Psoas muscle (tissue), 8 donors: ENCODE measurements around the gene TMC7. TPM values are rescaled to one million over a fixed set of nuclear protein-coding genes. Genes with fewer than 3 reads are reported as not detected.
"Not testable (repeated sequence)": the region's sequence is repeated elsewhere in the genome, so short reads cannot be mapped to it uniquely, and the experiment has no call there.

Experiments
- ATAC-seq, 4 donors: fragments of 200-7000 bp; cut with Tn5 transposase; one replicate each; pipeline ENCODE4 v1.9.1; 2020; ENCODE audit warnings: moderate library complexity in 3 of 4, mild to moderate bottlenecking in 2 of 4
- DNase-seq, 2 donors: peaks; one replicate each; pipeline ENCODE4 v3.0.0-alpha.2; 2020
- H3K27ac ChIP-seq: fragments of 200-600 bp; one replicate; pipeline ENCODE4 v1.8.0; 2022
- H3K27me3 ChIP-seq, 3 donors: fragments of 200-600 bp in 1 of 3; one replicate each; pipeline versions ENCODE4 v1.6.1 to v1.8.0; 2013 to 2022; ENCODE audit warnings: low read length in 2 of 3, mild to moderate bottlenecking in 2 of 3, moderate library complexity in 1 of 3; ENCODE audit not compliant: insufficient read depth in 3 of 3
- H3K36me3 ChIP-seq, 2 donors: fragments of 200-600 bp in 1 of 2; one replicate each; pipeline versions ENCODE4 v1.6.1 to v1.8.0; 2013 to 2022; ENCODE audit warnings: low read depth in 1 of 2, mild to moderate bottlenecking in 1 of 2, moderate library complexity in 1 of 2; ENCODE audit not compliant: insufficient read depth in 1 of 2
- H3K4me1 ChIP-seq: fragments of 200-600 bp; one replicate; pipeline ENCODE4 v1.8.0; 2022
- H3K4me3 ChIP-seq: fragments of 200-600 bp; one replicate; pipeline ENCODE4 v1.8.0; 2022; ENCODE audit warnings: mild to moderate bottlenecking
- H3K9me3 ChIP-seq: fragments of 200-600 bp; one replicate; pipeline ENCODE4 v1.8.0; 2022
- WGBS, 3 donors: extraction: QIAGEN DNeasy Blood & Tissue Kit; methylation state at CpG; one replicate each; pipeline versions ENCODE4 v1.1.6 to v1.1.7; 2013; 5-methylcytosine and 5-hydroxymethylcytosine counted together
- intact Hi-C, 2 donors: fragments of 100-400 bp; cut with DNase I; formaldehyde crosslinking; loops; one replicate each; pipeline versions ENCODE4 v1.11.0 to v1.14.2; 2022
- polyA plus RNA-seq, 3 donors: library from polyadenylated mRNA; stranded (reverse); fragments of 200-250 nt; gene quantifications; one replicate each; pipeline ENCODE4 v1.2.3, GENCODE V29; 2013
- total RNA-seq, 4 donors: library from RNA; stranded (reverse); fragmentation: NEBNext Ultra II Directional in 2 of 4; extraction: Animal tissue kit (Norgen Biotek cat#: 25700) in 2 of 4; gene quantifications; one replicate each; pipeline versions ENCODE4 v1.2.1 to v1.2.4, GENCODE V29; 2021 to 2023
- TF ChIP-seq, protein P1 (sequence below): fragments of 200-600 bp; IDR thresholded peaks from one replicate; pipeline ENCODE4 v1.8.0; 2022; ENCODE audit warnings: antibody characterized with exemption
- donor health status: healthy with polysubstance abuse.
- donor health status: DM: no; HTN: no; CAD: no; lungs with moderate emphysema.
- donor health status: Bipolar disorder and iron deficiency.
- donor health status: healthy.
- donor health status: DM: yes; HTN: yes; CAD: no.
- donor health status: DM: no; HTN: no; CAD: no.
- donor health status: DM: no; HTN: no; CAD: no.
- donor health status: DM: yes; HTN: yes; CAD: no.

TMC7 gene
- total and polyA plus RNA-seq, 7 donors, result 0.32 to 1.8 (median 0.60) TPM

DNA sequence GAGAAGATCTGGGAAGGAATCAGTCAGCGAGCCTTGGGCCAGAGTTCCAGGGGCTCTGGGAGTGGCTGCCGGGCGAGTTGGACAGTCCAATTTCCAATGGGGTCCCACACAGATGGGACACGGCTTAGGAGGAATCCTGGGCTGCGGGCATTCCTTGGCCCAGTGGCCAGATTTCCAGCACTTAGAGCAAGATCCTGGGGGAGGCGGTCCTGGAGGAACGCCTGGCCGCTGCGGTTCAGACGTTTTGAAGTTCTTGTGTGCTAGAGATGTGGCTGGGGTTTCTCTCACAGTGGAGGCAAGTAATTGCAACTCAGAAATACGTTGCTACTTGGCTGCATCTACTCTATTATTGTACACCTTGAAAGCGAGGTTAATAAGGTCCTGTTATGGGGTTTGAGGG, 11.7 kb downstream of the TMC7 start:
- ATAC-seq, DNase-seq, H3K27ac ChIP-seq, H3K27me3 ChIP-seq, H3K36me3 ChIP-seq, H3K4me3 ChIP-seq, H3K4me1 ChIP-seq, H3K9me3 ChIP-seq, intact Hi-C loops: not testable (repeated sequence)
- WGBS, 3 donors, result 71 to 79% (median 77%) methylated on average over 12 of the region's 12 CpGs

DNA sequence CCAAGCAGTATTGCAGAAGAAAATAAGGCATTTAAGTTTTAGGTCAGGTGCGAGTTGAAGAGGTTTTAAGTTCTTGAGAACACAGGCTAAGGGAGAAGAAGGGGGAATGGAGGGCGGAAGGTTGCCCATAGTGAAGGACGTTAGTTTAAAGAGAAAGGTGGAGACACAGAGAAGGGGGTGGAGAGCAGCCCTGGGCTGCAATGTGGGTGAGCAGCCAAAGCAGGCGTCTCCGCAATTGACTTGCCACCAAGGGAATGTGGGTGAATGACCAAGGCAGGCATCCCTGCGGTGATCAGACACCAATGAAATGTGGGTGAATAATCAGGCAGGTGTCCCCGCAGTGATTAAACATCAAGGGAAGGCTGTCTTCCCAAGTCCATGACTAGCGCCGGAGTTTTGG, 12.8 kb downstream of the TMC7 start:
- H3K27me3 ChIP-seq, H3K4me1 ChIP-seq, intact Hi-C loops, H3K4me3 ChIP-seq, ATAC-seq, H3K27ac ChIP-seq, H3K9me3 ChIP-seq, DNase-seq, H3K36me3 ChIP-seq: not testable (repeated sequence)
- WGBS, 3 donors, result 76 to 83% (median 82%) methylated on average over 9 of the region's 9 CpGs

DNA sequence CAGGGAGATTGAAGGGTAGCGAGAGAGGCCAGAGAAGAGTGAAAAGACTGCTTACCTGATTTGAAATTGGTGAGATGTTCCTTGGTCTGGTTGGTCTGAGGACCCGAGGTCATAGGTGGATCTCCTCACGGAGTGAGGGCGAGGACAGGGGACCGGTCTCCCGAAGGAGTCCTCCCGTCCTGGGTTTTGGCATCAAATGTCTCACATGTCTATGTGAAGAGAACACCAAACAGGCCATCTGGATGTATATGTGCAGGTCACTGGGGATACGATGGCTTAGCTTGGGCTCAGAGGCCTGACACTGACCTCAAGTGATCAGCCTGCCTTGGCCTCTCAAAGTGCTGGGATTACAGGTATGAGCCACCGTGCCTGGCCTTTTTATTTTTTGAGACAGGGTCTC, 13.3 kb downstream of the TMC7 start:
- ATAC-seq, intact Hi-C loops, H3K4me3 ChIP-seq, H3K4me1 ChIP-seq, H3K27me3 ChIP-seq, H3K27ac ChIP-seq, H3K36me3 ChIP-seq, DNase-seq, H3K9me3 ChIP-seq: not testable (repeated sequence)
- 82 to 89% (median 83%) methylated on average over 9 of the region's 9 CpGs for WGBS, 3 donors

DNA sequence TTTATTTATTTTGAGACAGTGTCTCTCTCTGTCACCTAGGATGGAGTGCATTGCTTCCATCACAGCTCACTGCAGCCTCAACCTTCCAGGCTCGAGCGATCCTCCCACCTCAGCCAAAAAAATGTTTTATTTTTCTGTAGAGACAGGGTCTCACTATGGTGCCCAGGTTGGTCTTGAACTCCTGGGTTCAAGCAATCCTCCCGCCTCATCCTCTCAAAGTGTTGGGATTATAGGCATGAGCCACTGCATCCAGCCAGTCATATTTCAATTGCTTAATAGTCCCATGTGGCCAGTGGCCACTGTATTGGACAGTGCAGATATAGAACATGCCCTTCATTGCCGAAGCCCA, 15.3 kb downstream of the TMC7 start:
- H3K9me3 ChIP-seq, result no peaks in the 10 kb centered on the region
- no peak overlapping the region for H3K4me3 ChIP-seq
- TF ChIP-seq, protein P1, sequence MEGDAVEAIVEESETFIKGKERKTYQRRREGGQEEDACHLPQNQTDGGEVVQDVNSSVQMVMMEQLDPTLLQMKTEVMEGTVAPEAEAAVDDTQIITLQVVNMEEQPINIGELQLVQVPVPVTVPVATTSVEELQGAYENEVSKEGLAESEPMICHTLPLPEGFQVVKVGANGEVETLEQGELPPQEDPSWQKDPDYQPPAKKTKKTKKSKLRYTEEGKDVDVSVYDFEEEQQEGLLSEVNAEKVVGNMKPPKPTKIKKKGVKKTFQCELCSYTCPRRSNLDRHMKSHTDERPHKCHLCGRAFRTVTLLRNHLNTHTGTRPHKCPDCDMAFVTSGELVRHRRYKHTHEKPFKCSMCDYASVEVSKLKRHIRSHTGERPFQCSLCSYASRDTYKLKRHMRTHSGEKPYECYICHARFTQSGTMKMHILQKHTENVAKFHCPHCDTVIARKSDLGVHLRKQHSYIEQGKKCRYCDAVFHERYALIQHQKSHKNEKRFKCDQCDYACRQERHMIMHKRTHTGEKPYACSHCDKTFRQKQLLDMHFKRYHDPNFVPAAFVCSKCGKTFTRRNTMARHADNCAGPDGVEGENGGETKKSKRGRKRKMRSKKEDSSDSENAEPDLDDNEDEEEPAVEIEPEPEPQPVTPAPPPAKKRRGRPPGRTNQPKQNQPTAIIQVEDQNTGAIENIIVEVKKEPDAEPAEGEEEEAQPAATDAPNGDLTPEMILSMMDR, result no peak
- DNase-seq (no peak), ATAC-seq (no peak)
- no peaks in the 10 kb centered on the region for H3K27me3 ChIP-seq
- no peaks in the 10 kb centered on the region for H3K36me3 ChIP-seq
- H3K4me1 ChIP-seq, result no peaks in the 10 kb centered on the region
- intact Hi-C loops, result no loop called here
- no peak overlapping the region for H3K27ac ChIP-seq
- WGBS, 3 donors, result 84 to 93% (median 89%) methylated on average over 4 of the region's 4 CpGs

DNA sequence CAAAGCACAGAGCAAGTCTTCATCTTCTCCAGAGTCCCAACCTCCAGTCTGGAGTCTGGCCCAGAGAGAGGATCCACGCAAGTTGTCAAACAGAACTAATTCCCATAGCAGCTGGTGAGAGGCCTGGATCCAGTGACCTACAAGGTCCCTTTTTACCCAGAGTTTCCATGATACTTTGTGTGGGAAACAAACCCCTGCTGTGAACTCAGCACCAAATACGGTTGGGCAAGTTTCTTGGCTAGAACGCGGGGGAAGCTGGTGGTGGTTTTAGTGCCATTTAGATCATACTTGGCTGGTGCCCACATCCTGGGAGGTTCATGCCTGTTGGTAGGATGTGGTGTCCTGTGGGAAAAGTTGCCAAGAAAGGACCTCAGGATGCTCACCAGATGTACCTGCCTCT, 18.1 kb downstream of the TMC7 start:
- 20 to 42% (median 30%) methylated on average over 4 of the region's 4 CpGs for WGBS, 3 donors
- Histone ChIP-seq H3K27me3 (no peaks in the 10 kb centered on the region), H3K9me3 (no peaks in the 10 kb centered on the region), H3K4me1 (no peaks in the 10 kb centered on the region), H3K4me3 (no peak overlapping the region), H3K27ac (no peak overlapping the region), H3K36me3 (no peaks in the 10 kb centered on the region)
- DNase-seq (no peak), ATAC-seq (no peak)
- intact Hi-C loops, result no loop called here
- TF ChIP-seq, protein P1, result no peak

DNA sequence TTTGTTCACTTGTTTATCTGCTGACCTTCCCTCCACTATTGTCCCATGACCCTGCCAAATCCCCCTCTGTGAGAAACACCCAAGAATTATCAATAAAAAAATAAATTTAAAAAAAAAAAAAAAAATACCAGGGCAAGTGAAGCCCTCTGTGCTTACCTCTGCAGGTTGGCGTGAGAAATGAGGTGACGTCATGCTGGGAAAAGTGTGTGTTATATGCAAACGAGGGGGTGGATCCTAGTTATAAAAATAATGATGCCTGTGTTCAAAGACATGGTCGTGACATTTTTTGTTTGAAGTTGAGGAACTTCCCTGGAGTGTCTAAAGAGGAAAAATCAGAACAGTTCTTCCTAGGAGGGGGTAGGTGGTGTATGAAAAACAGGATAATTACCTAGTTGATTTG, 20.2 kb downstream of the TMC7 start:
- intact Hi-C loops, result no loop called here
- Histone ChIP-seq H3K27ac (no peak overlapping the region), H3K36me3 (no peaks in the 10 kb centered on the region), H3K27me3 (no peaks in the 10 kb centered on the region), H3K9me3 (no peaks in the 10 kb centered on the region), H3K4me3 (no peak overlapping the region), H3K4me1 (no peaks in the 10 kb centered on the region)
- ATAC-seq (no peak), DNase-seq (no peak)
- 77 to 85% (median 80%) methylated on average over 4 of the region's 4 CpGs for WGBS, 3 donors
- TF ChIP-seq, protein P1, result no peak
